CD4-positive, alpha-beta T cell (primary cell): ENCODE measurements around the gene SH3BGRL3. TPM values are rescaled to one million over a fixed set of nuclear protein-coding genes. Genes with fewer than 3 reads are reported as not detected.
"Not testable (repeated sequence)": the region's sequence is repeated elsewhere in the genome, so short reads cannot be mapped to it uniquely, and the experiment has no call there.

Source experiments
- ATAC-seq: fragments of 200-7000 bp; cut with Tn5 transposase; one replicate; pipeline ENCODE4 v1.10.0; 2022; ENCODE audit warnings: mild to moderate bottlenecking; ENCODE audit not compliant: poor library complexity
- CTCF ChIA-PET: fragments of 350-600 bp; sonication (Branson Sonifier 250); formaldehyde crosslinking; loops from one replicate; lab custom pipeline; 2021; ENCODE audit warnings: antibody characterized with exemption, inconsistent platforms; lab: Charles Lee
- POLR2A ChIA-PET: fragments of 350-600 bp; sonication (Branson Sonifier 250); formaldehyde crosslinking; loops from one replicate; lab custom pipeline; 2021; ENCODE audit warnings: antibody characterized with exemption, inconsistent platforms; lab: Charles Lee
- DNase-seq, 14 experiments: peaks; one replicate each; pipeline ENCODE4 v3.0.0-alpha.2; 2013 to 2020; ENCODE audit warnings: mixed read lengths in 2 of 14
- H3K27ac ChIP-seq, 2 donors: one replicate each; pipeline versions ENCODE4 v1.5.1 to v1.7.0; 2013; ENCODE audit warnings: low read length in 2 of 2, low read depth in 1 of 2, mild to moderate bottlenecking in 1 of 2
- H3K27me3 ChIP-seq, 2 experiments: 1 replicate in 1 of 2; 2 replicates in 1 of 2; pipeline versions ENCODE4 v1.6.1 to v1.7.0; 2013; ENCODE audit warnings: low read length in 2 of 2, control low read depth in 1 of 2, mild to moderate bottlenecking in 1 of 2, moderate library complexity in 1 of 2; ENCODE audit not compliant: insufficient read depth in 2 of 2, control insufficient read depth in 1 of 2
- H3K36me3 ChIP-seq: one replicate; pipeline ENCODE4 v1.6.1; 2013; ENCODE audit warnings: low read length, control low read depth; ENCODE audit not compliant: insufficient read depth
- H3K4me1 ChIP-seq: one replicate; pipeline ENCODE4 v1.6.1; 2013; ENCODE audit warnings: low read length, control low read depth; ENCODE audit not compliant: insufficient read depth
- H3K4me3 ChIP-seq: one replicate; pipeline ENCODE4 v1.5.1; 2013; ENCODE audit warnings: mild to moderate bottlenecking, low read length, moderate library complexity
- H3K9me3 ChIP-seq, 2 experiments: 1 replicate in 1 of 2; 2 replicates in 1 of 2; pipeline versions ENCODE4 v1.6.1 to v1.7.0; 2013; ENCODE audit warnings: low read length in 2 of 2, mild to moderate bottlenecking in 2 of 2, control low read depth in 1 of 2, moderate library complexity in 1 of 2; ENCODE audit not compliant: control insufficient read depth in 1 of 2, insufficient read depth in 1 of 2
- H3K27ac Mint-ChIP-seq: one replicate; pipeline ENCODE4 v1.8.0; 2020; ENCODE audit warnings: mixed read lengths
- H3K27me3 Mint-ChIP-seq: one replicate; pipeline ENCODE4 v1.8.0; 2021; ENCODE audit warnings: mixed read lengths
- H3K36me3 Mint-ChIP-seq: one replicate; pipeline ENCODE4 v1.8.0; 2021; ENCODE audit warnings: low read depth, mixed read lengths
- H3K4me1 Mint-ChIP-seq: one replicate; pipeline ENCODE4 v1.8.0; 2021; ENCODE audit warnings: low read depth, mixed read lengths
- H3K4me3 Mint-ChIP-seq: one replicate; pipeline ENCODE4 v1.8.0; 2020; ENCODE audit warnings: mild to moderate bottlenecking, mixed read lengths
- H3K9me3 Mint-ChIP-seq: one replicate; pipeline ENCODE4 v1.8.0; 2020; ENCODE audit warnings: mixed read lengths
- intact Hi-C, 2 experiments: fragments of 100-400 bp; cut with DNase I in 1 of 2; cut with micrococcal nuclease in 1 of 2; formaldehyde crosslinking; loops; one replicate each; pipeline versions ENCODE4 v1.15.1 to v1.9.0; 2023 to 2025; cut with DNase I, micrococcal nuclease
- total RNA-seq, 174 experiments: library from RNA in 2 of 174; stranded (reverse) in 2 of 174; gene quantifications; one replicate each; pipeline ENCODE4 v1.2.3 and lab custom pipeline; 2021 to 2026
- TF ChIP-seq, protein P1 (sequence below): fragments of 200-600 bp; IDR thresholded peaks from one replicate; pipeline ENCODE4 v1.8.0; 2022; ENCODE audit warnings: antibody characterized with exemption, mild to moderate bottlenecking

SH3BGRL3 gene
- total RNA-seq, 2 experiments from 2014 or later: 178 to 193 TPM

DNA sequence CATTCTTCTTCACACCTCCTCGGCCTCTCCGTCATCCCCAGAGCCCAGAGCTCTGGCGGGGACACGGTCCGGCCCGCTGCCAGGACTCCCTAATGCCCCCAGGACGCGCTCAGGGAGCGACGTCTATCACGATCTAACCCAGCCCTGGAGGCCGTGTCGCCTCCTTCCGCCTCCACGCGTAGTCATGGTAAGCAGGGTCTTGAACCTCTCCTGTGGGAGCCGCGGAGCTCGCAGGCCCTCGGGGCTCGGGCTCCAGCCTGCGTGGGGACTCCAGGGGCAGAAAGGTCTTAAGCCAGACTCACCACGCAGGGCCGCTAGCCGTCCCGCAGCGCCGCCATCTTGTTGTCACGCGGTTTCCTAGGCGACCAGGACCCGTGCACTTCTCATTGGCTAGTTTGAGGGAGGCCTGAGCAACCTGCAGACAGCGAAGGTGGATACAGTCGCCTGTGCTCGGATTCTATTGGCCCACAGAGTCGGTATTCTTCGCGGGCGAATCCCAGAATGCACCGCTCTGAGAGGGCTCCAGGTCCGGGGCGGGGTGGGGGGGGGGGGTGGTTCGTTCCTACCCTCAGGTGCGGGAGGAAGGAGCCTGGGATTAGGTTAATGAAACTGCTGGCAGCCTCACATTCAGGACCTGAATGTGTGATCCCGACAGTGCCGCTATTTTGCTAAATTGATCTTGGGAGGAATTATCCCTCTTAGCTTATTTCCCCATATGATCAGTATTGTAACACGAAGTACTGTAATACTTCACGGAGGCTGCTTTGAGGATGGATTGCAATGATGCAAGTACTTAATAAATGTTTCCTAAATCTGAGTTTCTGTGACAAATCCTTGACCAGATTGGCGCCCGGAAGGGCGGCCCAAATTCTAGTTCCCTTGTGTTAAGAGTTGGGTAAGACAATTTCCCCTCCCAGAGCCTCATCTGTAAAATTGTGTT, 26.7 kb downstream of the SH3BGRL3 start, which contains the start of gene UBXN11:
TSS of gene UBXN11 (minus strand) at position 347 of the 940 bp plus-strand sequence. CDS start 3,753 bp downstream, outside the sequence.
- peak; percentile 94 for ATAC-seq
- Histone ChIP-seq H3K4me3 (peak within 1 kb of the TSS; percentile 77), H3K27ac (peak within 1 kb of the TSS; percentile 65 to 67), H3K27me3 (no peaks in the 10 kb centered on the region), H3K9me3 (no peaks in the 10 kb centered on the region), H3K36me3 (no peaks in the 10 kb centered on the region), H3K4me1 (peaks cover 41% of the 10 kb centered on the region)
- H3K27me3 Mint-ChIP-seq: no peaks in the 10 kb centered on the region
- peaks cover 34% of the 10 kb centered on the region for H3K4me1 Mint-ChIP-seq
- CTCF ChIA-PET: interaction anchor here (0.6 to 5.1 kb wide), 13 partner anchors 9 to 110 kb away, joined by 3 to 33 read pairs (median 8); partner anchors contain the start of genes CD52, CEP85 and SH3BGRL3
- POLR2A ChIA-PET: interaction anchor here (0.6 to 8.5 kb wide), 11 partner anchors 9 to 537 kb away, joined by 3 to 270 read pairs (median 11); partner anchors contain the start of genes CD52, HMGN2 and SH3BGRL3
- intact Hi-C loops: loop anchor here (1.0 kb wide), 3 partner anchors 9 to 22 kb away; no protein-coding TSS in a partner anchor
- TF ChIP-seq, protein P1, sequence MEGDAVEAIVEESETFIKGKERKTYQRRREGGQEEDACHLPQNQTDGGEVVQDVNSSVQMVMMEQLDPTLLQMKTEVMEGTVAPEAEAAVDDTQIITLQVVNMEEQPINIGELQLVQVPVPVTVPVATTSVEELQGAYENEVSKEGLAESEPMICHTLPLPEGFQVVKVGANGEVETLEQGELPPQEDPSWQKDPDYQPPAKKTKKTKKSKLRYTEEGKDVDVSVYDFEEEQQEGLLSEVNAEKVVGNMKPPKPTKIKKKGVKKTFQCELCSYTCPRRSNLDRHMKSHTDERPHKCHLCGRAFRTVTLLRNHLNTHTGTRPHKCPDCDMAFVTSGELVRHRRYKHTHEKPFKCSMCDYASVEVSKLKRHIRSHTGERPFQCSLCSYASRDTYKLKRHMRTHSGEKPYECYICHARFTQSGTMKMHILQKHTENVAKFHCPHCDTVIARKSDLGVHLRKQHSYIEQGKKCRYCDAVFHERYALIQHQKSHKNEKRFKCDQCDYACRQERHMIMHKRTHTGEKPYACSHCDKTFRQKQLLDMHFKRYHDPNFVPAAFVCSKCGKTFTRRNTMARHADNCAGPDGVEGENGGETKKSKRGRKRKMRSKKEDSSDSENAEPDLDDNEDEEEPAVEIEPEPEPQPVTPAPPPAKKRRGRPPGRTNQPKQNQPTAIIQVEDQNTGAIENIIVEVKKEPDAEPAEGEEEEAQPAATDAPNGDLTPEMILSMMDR: no peak
- no peaks in the 10 kb centered on the region for H3K9me3 Mint-ChIP-seq
- H3K27ac Mint-ChIP-seq: peak within 1 kb of the TSS; percentile 87
- peak; percentile 81 to 97 (median 88) for DNase-seq
- no peaks in the 10 kb centered on the region for H3K36me3 Mint-ChIP-seq
- H3K4me3 Mint-ChIP-seq: peak within 1 kb of the TSS; percentile 94

DNA sequence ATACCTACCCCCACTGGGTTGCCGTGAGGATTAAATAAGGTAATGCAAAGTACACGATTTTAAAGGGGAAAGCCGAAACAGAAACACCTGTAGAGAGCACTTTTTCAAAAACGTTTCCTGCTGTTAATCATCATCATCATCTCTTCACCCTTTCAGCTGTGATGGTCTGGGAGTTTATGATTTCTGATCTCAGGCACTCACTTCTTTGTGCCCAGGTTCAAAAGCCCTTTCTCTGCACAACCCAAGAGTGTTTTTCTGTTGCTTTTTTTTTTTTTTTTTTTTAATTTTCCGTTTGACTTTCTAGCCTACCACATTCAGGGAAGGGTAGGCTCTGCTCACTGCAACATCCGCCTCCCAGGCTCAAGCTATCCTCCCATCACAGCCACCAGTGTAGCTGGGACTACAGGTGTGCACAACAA, 27.5 kb downstream of the SH3BGRL3 start:
- Mint-ChIP-seq H3K36me3 (no peaks in the 10 kb centered on the region), H3K9me3 (no peaks in the 10 kb centered on the region), H3K27me3 (no peaks in the 10 kb centered on the region), H3K27ac (peak overlapping the region; percentile 87), H3K4me1 (peaks cover 41% of the 10 kb centered on the region), H3K4me3 (peak overlapping the region; percentile 84)
- H3K4me3 ChIP-seq: peak overlapping the region; percentile 77
- POLR2A ChIA-PET: interaction anchor here (0.7 to 8.5 kb wide), 9 partner anchors 8 to 1039 kb away, joined by 3 to 270 read pairs (median 12); partner anchors contain the start of genes CD52, HMGN2 and SH3BGRL3
- H3K27me3 ChIP-seq: no peaks in the 10 kb centered on the region
- intact Hi-C loops: loop anchor here in 1 of 2 experiments (1.0 kb wide), 2 partner anchors 8 to 23 kb away; no protein-coding TSS in a partner anchor
- DNase-seq (peak in 4 of 14 experiments; percentile 60 to 74 (median 64)), ATAC-seq (peak; percentile 31)
- H3K4me1 ChIP-seq: peaks cover 41% of the 10 kb centered on the region
- CTCF ChIA-PET: interaction anchor here (0.7 to 5.1 kb wide), 10 partner anchors 8 to 110 kb away, joined by 3 to 33 read pairs (median 8); partner anchors contain the start of genes CD52, CEP85 and SH3BGRL3
- H3K27ac ChIP-seq: peak overlapping the region; percentile 42 to 61
- H3K36me3 ChIP-seq: no peaks in the 10 kb centered on the region
- H3K9me3 ChIP-seq: no peaks in the 10 kb centered on the region
- TF ChIP-seq, protein P1: no peak

DNA sequence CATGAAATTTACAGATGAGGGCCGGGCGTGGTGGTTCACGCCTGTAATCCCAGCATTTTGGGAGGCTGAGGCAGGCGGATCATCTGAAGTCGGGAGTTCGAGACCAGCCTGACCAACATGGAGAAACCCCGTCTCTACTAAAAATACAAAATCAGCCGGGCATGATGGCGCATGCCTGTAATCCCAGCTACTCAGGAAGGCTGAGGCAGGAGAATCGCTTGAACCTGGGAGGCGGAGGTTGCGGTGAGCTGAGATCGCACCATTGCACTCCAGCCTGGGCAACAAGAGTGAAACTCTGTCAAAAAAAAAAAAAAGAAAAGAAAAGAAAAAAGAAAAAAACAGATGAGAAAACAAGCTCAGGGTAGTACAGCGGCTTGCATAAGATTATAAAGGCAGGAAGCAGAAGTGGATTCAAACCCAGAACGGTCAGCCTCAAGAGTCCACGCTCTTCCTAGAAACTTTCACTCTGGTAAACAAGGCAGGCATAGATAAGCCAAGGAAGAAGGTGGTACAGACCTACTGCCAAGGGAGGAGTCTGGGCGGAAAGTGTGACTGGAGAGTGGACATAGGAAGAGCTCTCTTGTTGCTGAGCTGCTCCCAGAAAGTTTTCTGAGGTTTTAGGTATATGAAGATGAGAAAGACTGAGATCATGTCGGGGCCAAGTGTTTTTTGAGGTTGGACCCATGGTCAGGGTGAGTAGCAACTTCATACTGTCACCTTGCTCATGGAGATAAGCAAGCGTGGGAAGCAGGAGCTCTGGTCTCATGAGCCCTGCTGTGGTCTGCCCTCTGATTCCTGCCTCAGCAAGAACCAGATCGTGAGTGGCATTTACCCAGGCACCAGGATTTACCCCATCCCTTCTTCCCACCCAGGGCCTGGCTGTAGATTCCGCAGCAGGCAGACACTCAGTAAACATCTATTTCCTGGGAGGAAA, 28.3 kb downstream of the SH3BGRL3 start:
- CTCF ChIA-PET: interaction anchor here (0.7 to 5.1 kb wide), 11 partner anchors 10 to 109 kb away, joined by 3 to 33 read pairs (median 8); partner anchors contain the start of genes CD52, CEP85 and SH3BGRL3
- Histone ChIP-seq H3K27ac (peak overlapping the region; percentile 42 to 61), H3K4me3 (peak overlapping the region; percentile 77)

More for the DNA sequence above, 28.3 kb downstream of the SH3BGRL3 start:
- not testable (repeated sequence) for H3K27me3 Mint-ChIP-seq, H3K27me3 ChIP-seq, H3K9me3 ChIP-seq, H3K36me3 ChIP-seq, H3K9me3 Mint-ChIP-seq, H3K36me3 Mint-ChIP-seq, ATAC-seq
- H3K4me1 Mint-ChIP-seq: peaks cover 45% of the 10 kb centered on the region
- DNase-seq: peak in 3 of 14 experiments; percentile 31 to 39 (median 33)
- intact Hi-C loops: loop anchor here in 1 of 2 experiments (1.0 kb wide), 2 partner anchors 7 to 24 kb away; no protein-coding TSS in a partner anchor
- peak overlapping the region; percentile 87 for H3K27ac Mint-ChIP-seq
- POLR2A ChIA-PET: interaction anchor here (0.7 to 8.5 kb wide), 8 partner anchors 7 to 1040 kb away, joined by 4 to 270 read pairs (median 12); partner anchors contain the start of genes CD52, HMGN2 and SH3BGRL3
- peak overlapping the region; percentile 84 for H3K4me3 Mint-ChIP-seq
- H3K4me1 ChIP-seq: peaks cover 41% of the 10 kb centered on the region
